HepG2 (cell line): ENCODE data around the gene SSTR5.

ENCODE experiments used
- ETV5 ChIP-seq: IDR thresholded peaks from 2 replicates; pipeline ENCODE4 v1.6.1; 2018; ENCODE audit warnings: missing biosample characterization, missing genetic modification reagents, inconsistent platforms, borderline replicate concordance
- EZH2 ChIP-seq: conservative IDR thresholded peaks from 2 replicates; pipeline ENCODE4 v1.6.1; 2012; ENCODE audit warnings: mild to moderate bottlenecking, low read depth, low read length, moderate library complexity
- HDAC6 ChIP-seq: fragments of 200-600 bp; sonication (generic); IDR thresholded peaks from 2 replicates; pipeline ENCODE4 v1.7.0; 2017; ENCODE audit warnings: mild to moderate bottlenecking, antibody characterized with exemption, low read length, low read depth
- HMGA1 ChIP-seq: sonication (generic); formaldehyde crosslinking; conservative IDR thresholded peaks from 2 replicates; pipeline ENCODE4 v1.4.0; 2020; ENCODE audit warnings: missing genetic modification reagents
- MED13 ChIP-seq: sonication (generic); formaldehyde crosslinking; IDR thresholded peaks from 2 replicates; pipeline ENCODE4 v1.5.0; 2020; ENCODE audit warnings: missing genetic modification reagents
- MTF1 ChIP-seq: sonication (generic); formaldehyde crosslinking; IDR thresholded peaks from 2 replicates; pipeline ENCODE4 v1.5.0; 2020; ENCODE audit warnings: missing genetic modification reagents
- NFKB2 ChIP-seq: sonication (generic); formaldehyde crosslinking; IDR thresholded peaks from 2 replicates; pipeline ENCODE4 v1.4.0; 2020; ENCODE audit warnings: missing genetic modification reagents, borderline replicate concordance
- RNF2 ChIP-seq: fragments of 450-650 bp; conservative IDR thresholded peaks from 2 replicates; pipeline ENCODE4 v1.6.1; 2016; ENCODE audit warnings: low read depth
- SNAPC4 ChIP-seq: sonication (generic); formaldehyde crosslinking; IDR thresholded peaks from 2 replicates; pipeline ENCODE4 v1.4.0; 2020; ENCODE audit warnings: mild to moderate bottlenecking, missing genetic modification reagents
- ZNF10 ChIP-seq: sonication (generic); formaldehyde crosslinking; IDR thresholded peaks from 2 replicates; pipeline ENCODE4 v1.4.0; 2020; ENCODE audit warnings: mild to moderate bottlenecking, low read depth, missing genetic modification reagents, borderline replicate concordance
- TF ChIP-seq, protein P1 (sequence below): sonication (generic); formaldehyde crosslinking; IDR thresholded peaks from 2 replicates; pipeline ENCODE4 v1.4.0; 2020; ENCODE audit warnings: mild to moderate bottlenecking, missing genetic modification reagents
- TF ChIP-seq, protein P2 (sequence below): sonication (generic); formaldehyde crosslinking; IDR thresholded peaks from 2 replicates; pipeline ENCODE4 v1.4.0; 2020; ENCODE audit warnings: missing genetic modification reagents, borderline replicate concordance
- TF ChIP-seq, protein P3 (sequence below): sonication (generic); formaldehyde crosslinking; IDR thresholded peaks from 2 replicates; pipeline ENCODE4 v1.5.0; 2020; ENCODE audit warnings: mild to moderate bottlenecking, missing genetic modification reagents, moderate library complexity

- TF ChIP-seq NFKB2 (CRISPR knock-in tag) (no peak), EZH2 (peak; percentile 91), ETV5 (CRISPR knock-in tag) (no peak), HMGA1 (CRISPR knock-in tag) (no peak), RNF2 (no peak), MED13 (no peak), MTF1 (CRISPR knock-in tag) (no peak), HDAC6 (no peak), SNAPC4 (CRISPR knock-in tag) (no peak), ZNF10 (CRISPR knock-in tag) (no peak)
- TF ChIP-seq, protein P1, sequence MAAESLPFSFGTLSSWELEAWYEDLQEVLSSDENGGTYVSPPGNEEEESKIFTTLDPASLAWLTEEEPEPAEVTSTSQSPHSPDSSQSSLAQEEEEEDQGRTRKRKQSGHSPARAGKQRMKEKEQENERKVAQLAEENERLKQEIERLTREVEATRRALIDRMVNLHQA: no peak
- TF ChIP-seq, protein P2, sequence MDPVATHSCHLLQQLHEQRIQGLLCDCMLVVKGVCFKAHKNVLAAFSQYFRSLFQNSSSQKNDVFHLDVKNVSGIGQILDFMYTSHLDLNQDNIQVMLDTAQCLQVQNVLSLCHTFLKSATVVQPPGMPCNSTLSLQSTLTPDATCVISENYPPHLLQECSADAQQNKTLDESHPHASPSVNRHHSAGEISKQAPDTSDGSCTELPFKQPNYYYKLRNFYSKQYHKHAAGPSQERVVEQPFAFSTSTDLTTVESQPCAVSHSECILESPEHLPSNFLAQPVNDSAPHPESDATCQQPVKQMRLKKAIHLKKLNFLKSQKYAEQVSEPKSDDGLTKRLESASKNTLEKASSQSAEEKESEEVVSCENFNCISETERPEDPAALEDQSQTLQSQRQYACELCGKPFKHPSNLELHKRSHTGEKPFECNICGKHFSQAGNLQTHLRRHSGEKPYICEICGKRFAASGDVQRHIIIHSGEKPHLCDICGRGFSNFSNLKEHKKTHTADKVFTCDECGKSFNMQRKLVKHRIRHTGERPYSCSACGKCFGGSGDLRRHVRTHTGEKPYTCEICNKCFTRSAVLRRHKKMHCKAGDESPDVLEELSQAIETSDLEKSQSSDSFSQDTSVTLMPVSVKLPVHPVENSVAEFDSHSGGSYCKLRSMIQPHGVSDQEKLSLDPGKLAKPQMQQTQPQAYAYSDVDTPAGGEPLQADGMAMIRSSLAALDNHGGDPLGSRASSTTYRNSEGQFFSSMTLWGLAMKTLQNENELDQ (CRISPR knock-in tag): no peak
- TF ChIP-seq, protein P3, sequence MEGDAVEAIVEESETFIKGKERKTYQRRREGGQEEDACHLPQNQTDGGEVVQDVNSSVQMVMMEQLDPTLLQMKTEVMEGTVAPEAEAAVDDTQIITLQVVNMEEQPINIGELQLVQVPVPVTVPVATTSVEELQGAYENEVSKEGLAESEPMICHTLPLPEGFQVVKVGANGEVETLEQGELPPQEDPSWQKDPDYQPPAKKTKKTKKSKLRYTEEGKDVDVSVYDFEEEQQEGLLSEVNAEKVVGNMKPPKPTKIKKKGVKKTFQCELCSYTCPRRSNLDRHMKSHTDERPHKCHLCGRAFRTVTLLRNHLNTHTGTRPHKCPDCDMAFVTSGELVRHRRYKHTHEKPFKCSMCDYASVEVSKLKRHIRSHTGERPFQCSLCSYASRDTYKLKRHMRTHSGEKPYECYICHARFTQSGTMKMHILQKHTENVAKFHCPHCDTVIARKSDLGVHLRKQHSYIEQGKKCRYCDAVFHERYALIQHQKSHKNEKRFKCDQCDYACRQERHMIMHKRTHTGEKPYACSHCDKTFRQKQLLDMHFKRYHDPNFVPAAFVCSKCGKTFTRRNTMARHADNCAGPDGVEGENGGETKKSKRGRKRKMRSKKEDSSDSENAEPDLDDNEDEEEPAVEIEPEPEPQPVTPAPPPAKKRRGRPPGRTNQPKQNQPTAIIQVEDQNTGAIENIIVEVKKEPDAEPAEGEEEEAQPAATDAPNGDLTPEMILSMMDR: no peak
These were observed 21.6 kb downstream of the SSTR5 start for GRCh38 chr16:1094124-1094479.
